ENCODE data around the gene ADGRL1.
A peak's percentile ranks its signal among the peaks of the same experiment; 100 is the strongest.
"Not testable (repeated sequence)": the region's sequence is repeated elsewhere in the genome, so short reads cannot be mapped to it uniquely, and the experiment has no call there.

The ADGRL1 gene

DNA sequence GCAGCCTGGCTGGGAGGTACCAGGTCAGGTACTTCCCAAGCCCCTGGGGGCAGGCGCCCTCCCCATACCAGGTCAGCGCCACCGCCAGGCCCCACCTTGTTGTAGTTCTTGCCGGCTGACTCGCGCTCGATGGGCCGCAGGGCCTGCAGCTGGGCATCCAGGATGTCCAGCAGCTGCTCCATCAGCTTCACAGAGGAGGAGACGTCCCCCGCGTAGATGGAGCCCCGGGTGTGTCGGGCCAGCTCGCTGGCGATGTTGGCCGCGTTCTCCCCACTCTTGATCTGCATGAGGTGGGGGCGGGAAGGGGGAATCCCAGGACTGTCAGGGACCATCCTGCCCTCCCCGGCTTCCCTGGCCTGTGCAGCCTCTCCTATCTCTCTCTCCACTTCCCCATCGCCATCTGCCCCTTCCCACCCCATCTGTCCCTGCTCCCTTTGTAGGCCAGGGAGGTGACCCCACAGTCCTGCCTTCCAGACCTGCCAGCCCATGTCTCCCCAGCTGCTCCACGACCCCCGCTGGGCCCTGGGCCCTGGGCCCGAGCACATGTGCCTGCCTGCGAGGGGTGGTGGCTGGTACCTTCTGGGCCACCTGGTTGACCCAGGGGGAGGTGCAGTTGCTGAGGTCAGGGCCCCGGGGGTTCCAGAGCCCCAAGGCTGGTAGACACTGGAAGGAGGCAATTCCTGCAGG, 45.8 kb downstream of the ADGRL1 start:
- no peak for DNase-seq

DNA sequence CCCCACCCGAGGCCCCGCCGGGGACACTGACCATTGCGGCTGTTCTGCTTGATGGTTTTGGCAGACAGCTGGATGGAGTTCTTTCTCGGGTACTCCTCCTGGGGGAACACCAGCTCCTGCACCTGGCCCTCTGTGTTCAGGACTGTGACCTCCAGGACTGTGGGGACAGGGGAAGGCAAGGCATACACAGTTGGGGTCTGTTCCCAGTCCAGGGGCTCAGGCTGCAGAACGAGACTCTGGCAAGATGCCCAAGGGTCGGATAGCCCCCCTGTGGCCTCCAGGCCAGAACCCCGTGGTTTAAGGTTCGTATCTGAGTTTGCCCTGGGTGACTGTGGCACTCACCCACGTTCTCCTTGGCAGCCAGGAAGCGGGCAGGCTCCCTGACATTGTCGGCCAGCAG, 46.9 kb downstream of the ADGRL1 start:
- DNase-seq = no peak

DNA sequence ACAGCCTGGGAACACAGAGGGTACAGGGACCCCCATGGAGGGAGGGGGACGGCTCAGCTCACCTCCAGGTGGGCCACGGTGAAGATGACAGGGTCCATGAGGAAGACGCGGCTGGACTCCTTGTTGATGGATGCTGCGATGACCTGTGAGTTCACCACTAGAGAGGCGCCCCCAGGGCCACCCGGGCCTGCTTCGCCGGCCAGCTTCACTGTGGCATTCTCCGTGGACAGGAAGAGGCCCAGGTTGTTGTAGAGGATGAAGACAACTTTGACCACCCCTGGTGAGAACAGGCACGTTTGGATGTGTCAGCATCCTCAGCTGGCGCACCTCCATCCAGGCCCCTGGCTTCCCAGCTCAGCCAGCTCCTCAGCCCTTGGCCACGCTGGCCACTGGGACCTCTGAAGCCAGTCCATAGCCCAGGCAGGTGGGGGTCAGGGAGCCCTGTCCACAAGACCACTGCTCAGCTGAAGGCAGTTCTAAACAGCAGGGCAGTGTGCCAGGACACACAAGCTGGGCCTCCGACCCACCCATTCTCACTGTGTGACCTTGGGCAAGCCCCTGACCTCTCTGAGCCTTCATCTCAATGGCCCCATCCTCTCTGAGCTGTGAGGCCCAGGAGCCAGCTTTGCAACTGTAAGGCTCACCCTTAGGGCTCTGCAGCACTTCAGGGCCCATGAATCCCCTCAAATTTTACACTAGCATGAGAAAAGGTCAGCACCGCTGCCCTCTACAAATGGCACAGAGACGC, 47.5 kb downstream of the ADGRL1 start:
- no peak for DNase-seq

DNA sequence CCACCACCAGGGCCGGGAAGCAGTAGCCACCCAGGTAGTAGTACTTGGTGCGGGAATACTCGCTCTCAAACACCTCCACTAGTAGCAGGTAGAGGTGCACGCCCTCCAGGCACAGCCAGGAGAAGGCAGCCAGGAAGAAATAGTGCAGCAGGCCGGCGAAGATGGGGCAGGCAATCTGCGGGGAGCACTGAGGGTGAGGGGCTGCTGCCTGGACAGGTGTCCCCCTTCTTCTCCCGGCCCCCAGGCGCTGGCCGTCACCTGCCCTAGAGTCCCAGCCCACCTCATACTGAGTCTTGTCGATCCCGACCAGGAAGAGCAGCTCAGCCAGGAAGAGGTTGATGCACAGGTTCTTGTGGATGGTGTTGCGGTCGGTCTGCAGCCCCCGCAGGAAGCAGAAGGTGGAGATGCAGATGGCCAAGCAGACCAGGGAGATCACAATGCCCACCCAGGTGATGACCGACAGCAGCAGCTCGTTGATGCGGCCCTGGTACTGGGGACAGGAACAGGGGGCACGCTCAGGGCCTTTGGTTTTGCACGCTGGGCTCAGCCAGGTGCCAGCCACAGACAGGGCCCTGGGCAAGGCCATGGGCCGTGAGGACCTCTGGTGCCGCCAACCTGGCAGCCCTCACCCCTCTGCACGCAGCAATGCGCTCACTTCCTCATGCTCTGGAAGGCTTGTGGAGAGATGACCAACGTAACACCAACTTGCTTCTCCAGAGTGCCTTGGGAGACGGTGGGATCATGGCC, 48.8 kb downstream of the ADGRL1 start:
- no peak for DNase-seq

DNA sequence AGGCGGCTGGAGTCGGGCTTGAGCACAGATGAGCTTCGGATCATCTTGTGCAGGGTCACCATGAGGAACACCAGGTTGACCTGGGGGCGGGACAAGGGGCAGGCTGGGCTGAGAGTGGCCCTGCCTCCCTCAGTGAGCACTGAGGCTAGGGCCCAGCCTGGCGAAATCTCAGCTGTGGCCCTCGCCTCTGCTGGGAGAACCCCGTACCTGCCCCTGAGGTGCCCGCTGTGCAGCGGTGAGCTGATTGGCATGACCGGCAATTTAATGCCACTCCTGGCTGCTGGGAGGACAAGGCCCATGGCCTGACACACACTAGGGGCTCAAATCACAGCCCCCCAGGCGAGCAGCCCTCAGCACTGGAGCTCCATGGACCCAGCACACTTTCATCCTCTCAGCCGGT, 49.8 kb downstream of the ADGRL1 start:
- DNase-seq = no peak

DNA sequence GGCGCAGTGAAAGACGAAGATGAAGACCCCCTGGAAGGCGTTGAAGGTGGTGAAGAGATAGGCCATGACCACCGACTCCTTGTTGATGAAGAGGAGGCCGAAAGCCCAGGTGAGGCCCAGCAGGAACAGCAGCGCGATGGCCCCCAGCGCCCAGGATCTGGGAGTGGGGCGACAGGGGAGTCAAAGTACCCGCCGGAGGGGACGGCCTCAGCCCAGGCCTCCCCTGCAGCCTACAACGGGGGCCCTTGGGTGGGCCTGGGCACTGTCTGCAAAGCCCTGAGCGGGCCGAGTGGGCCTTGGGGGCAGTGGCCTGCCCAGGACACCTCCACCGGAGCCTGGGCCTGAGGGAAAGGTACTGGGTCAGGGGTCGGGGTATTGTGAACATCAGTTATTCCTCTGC, 50.6 kb downstream of the ADGRL1 start:
- DNase-seq = no peak

DNA sequence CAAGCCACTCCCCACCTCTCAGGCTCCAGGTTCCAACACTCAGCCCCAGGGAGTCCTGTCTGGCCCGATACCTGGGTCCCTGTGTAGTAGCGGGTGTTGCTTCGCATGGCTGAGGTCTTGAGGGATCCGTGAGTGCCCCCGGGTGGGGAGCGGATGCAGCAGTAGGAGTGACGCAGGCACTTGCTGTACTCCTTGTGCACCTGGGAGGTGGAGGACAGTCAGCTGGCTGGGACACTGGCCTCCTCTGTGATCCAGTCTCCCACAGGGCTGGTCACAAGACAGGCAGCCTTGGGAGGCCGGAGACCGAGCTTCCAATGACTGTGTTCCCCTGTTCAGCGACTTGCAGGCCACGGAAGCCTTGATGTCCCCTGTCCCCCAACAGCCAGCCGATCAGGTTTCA, 53.3 kb downstream of the ADGRL1 start:
- DNase-seq = no peak

DNA sequence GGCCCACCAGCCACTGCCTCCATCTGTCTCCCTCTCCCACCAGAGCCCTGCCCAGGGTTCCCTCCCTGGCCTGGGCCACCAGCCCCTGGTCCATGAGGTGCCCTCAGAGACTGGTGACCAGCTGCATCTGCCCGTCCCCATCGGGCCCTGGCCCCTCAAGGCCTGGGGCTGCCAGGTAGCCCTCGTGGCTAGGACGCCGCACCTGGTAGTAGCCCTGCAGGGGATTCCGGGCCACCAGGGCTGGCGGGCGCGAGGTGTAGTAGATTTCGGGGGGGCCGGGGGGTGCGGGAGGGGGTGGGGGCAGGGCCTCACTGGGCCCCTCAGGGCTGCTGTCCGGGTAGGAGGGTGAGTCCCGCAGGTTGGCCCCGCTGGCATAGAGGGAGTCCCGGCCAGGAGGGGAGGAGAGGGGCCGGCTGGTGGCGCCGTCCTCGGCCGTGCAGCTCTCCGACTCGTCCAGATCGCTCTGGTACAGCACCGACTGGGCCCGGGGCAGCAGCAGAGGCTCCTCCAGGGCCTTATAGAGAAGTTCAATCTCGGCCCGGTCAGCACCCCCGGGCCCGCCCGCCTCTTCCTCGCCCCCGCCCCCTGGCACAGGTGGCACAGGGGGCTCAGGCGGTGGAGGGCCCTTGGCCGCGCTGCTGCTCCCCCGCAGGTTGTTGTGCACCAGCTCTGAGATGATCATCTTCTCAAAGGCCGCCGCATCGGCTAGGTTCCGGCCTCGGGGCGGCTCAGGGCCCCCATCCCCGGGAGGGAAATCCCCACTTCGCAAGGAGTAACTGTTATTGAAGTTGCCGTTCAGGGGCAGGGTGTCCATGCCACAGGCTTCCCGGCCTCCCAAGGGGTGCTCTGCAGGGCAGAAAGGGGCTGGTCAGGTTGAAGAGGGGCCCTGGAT, 55.0 kb downstream of the ADGRL1 start:
- DNase-seq = no peak

DNA sequence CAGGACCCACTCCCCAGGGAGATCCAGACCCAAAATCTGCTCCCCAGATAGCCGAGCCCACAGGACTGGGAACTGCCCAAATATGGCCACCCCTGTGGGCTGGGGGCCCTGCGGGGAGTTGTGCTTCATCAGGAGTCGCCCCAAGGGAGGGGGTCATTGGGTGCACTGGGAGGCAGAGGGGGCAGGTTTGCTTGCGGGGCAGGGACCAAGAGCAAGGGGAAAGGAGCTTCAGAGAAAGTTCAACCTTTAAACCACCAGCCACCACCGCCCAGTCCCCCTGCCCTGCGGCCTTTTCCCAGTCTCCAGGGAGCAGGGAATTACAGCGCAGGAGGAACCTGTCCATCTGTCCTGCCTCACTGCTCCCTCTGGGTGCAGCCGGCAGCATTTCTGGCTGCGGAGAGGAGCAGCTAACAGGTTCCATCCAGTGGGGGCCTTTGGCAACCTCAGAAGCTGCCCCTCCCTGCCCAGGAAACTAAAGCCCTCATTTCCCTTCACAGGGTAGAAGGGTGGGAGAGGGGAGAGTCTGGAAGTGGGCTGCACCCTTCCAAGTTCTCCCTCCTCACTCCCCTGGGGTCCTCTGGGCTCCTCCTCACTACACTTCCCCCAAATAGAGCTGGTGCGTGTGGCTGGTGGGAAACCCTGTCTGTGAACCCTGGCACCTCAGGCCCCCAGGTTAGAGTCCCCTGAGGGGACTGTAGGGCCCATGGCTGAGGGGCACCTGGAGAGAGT, 55.8 kb downstream of the ADGRL1 start:
- no peak for DNase-seq

DNA sequence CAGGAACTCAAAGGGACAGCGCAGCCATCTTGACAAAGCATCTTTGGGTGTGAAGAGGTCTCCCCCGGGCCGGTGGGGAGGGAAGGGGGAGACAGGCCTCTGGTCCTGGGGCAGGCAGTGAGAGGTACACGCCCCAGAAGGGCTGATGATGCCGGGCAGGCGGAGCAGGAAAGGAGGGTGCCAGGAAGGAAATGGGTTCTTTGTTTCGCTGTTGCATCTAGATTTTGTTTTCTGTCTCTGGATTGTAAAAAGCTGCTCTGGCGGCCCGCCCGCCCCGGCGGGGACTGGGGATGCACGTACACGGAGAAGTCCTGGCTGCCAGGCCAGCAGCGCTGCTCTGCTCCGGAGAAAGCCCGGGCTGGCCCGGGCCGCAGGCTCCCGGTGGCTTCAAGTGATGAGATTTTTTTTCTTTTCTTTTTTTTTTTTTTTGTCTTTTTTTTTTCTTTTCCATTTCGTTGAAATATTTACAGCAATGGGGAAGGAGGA, 56.4 kb downstream of the ADGRL1 start:
- no peak for DNase-seq

DNA sequence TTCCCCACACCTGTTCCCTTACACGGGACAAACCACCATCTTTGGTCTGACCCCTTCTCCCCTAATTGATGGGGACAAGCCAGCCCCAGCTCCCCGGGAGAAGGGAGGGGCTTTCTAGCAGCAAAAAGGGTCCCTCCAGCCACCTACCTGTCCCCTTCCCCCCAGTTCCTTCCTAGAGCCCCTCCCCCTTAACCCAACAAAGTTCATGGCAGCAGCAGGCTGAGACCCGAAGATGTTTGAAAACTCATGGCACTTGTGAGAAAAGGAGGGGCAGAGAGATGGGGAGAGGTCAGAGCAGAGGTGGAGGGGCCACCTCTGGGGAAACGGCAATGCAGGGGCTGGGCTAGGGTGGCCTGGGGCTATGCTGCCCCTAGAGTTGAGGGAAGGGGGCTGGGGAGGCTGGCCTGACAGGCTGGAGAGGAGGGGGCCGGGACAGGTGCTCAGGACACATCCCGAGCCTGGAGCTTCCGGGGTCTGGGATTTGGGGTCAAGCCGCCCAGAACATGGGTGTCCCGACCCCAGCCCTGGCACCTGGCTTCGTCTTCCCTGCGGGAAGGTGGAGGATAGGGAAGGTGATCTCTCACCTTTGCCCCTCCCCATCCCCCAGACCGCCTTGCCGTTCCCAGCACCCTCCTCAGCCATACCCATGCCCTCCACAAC, 57.1 kb downstream of the ADGRL1 start:
- no peak for DNase-seq

DNA sequence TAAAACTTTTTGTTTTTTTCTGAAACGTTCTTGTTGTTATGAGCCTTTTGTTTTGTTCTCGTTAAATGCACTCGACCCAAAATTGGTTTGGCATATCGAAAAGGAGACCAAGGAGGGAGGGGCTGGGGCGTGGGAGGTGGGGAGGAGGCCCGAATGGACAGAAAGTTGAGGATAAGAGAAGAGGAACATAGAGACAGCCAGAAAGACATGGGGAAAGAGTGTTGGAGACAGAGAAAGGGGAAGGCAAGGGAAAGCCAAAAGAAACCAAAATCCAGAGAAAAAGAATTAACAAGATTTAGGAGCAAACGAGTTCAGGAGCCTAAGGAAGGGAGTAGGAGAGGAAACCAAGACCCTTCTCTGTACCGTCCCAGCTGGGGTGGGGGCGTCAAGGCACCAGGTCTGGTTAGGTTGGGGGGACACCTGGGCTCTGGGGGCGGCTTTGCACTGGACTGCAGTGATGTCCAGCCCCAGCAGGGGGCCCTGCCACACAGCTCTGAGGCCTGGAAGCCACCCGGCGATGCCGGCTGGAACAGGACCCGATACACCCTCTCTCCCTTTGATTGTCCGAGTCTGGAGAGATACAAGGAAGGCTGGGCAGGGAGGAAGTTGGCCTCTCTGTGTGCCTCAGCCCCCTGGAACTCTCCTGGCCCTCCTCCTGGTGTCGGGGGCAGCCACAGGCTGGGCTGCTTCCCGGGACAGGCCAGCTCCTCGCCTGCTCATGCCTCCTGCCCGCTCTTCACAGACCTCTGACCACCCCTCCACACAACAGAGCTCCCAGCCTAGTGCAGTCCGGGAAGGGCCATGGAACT, 58.0 kb downstream of the ADGRL1 start:
- peak; percentile 85 for DNase-seq

DNA sequence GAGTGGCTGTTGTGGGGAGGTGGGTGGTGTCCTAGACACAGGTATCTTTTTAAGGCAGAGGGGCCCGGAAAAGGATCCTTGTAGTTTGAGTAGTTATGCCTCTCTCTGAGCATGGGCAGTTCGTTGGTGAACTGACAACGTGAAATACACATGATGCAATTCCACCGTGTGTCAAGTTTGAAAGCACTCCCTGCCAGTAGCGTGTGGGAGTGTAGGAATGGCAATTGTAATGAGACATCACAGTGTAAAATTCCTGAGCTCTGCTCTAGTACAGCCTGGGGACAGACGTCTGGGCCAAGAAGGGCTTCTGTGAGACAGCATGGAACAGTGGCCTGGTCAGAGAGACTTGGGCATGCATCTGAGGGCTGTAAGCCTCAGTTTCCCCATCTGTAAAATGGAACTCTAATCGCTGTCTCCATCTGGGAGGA, 59.2 kb downstream of the ADGRL1 start:
- DNase-seq = no peak

DNA sequence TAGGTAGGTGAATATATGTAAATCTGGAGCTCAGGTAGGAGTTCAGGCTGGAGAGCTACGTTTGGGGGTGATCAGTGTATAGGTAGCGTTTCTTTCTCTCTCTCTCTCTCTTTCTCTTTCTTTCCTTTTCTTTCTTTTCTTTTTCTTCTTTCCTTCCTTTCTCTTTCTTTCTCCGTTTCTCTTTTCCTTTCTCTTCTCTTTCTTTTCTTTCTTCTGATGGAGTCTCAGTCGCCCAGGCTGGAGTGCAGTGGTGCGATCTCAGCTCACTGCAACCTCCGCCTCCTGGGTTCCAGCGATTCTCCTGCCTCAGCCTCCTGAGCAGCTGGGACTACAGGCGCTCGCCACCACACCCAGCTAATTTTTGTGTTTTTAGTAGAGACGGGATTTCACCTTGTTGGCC, 59.8 kb downstream of the ADGRL1 start:
- DNase-seq = not testable (repeated sequence)

DNA sequence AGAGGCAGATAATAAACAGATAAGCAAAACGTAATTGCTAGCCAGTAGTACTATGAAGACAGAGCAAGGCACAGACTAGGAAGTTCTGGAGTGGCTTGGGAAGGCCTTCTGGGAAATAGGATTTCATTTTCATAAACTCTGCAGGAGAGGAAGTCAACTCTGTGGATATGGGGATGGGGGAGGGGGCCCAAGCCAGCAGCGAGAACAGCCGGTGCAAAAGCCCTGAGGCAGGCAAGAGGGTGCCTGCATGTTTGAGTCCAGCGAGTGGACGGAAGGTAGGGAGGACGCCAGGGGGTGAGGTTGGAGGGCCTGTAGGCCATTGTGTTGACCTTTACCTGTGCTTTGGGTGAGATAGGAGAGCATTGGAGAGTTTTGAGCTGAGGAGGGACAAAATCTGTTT, 60.6 kb downstream of the ADGRL1 start:
- no peak for DNase-seq

DNA sequence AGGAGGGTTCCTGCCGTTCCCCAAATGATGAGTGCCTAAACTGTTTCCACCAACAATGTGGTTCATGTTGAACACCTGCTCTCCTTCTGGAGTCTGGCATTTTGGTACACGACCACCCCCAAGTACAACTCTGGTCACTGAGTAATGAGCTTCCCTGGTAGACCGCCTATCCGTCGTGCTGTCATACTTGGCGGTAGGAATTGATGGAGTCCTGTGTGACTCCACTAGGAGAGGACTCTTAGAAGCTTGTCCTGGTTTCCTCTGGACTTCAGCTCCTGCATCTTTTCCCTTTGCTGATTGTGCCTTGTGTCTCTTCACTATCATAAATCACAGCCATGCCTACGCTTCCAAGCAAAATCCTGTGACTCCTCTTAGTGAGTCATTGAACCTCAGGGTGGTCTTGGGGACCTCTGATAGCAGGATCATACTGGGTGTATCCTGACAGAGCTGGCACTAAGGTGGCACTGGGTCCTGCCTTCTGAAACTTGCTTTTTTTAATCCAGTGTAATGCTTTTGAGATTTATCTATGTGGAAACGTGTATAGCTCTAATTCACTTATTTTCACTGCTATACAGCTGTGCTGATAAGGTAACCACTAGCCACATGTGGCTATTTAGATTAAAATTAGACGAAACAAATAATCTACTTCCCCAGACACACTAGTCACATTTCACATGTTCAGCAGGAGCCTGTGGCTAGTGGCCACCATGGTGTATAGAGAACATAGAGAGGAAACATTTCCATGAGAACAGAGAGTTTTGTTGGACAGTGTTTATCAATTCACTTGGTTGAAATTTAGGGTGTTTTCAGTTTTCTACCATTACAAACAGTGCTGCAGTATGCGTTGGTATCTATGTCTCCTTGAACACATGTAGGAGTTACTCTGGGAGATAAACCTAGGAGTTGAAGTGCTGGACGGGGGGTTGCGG, 63.4 kb downstream of the ADGRL1 start:
- no peak for DNase-seq

DNA sequence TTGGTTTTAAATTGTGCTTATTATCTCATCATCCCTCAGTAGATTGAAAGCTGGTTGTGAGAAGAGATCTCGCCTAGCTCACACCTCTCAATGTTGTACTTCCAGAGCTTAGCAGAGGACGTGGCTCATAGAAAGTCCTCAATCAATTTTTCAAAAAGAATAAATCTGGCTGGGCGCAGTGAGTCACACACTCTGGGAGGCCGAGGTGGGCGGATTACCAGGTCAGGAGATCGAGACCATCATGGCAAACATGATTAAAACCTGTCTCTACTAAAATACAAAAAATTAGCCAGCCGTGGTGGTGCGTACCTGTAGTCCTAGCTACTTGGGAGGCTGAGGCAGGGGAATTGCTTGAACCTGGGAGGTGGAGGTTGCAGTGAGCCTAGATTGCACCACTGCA, 64.9 kb downstream of the ADGRL1 start:
- DNase-seq = no peak

DNA sequence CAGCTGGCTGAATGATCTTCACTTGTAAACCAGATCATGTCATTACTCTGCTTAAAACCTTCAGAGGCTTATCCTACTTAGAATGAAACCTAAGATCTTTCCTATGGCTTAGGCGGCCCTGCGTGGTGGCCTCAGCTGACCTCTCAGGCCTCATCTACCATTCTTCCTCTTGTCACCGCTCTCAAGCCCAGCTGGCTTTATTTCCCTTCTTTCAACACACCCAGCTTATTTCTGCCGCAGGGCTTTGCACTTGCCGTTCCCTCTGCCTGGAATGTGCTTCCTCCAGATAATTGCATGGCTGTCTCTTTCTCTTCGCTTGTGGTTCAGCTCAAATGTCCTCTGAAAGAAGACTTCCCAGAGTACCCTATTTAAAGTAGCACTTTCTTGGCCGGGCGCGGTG, 66.0 kb downstream of the ADGRL1 start:
- DNase-seq = no peak
